Esophagus (tissue), 2 donors: ENCODE measurements around the gene FIP1L1. TPM values are rescaled to one million over a fixed set of nuclear protein-coding genes. Genes with fewer than 3 reads are reported as not detected.

ENCODE experiments used
- H3K27ac ChIP-seq, 2 donors: one replicate each; pipeline ENCODE4 v1.5.1; 2013; ENCODE audit warnings: low read depth in 2 of 2, mild to moderate bottlenecking in 2 of 2, inconsistent platforms in 1 of 2, low read length in 1 of 2, moderate library complexity in 1 of 2
- H3K27me3 ChIP-seq, 2 donors: one replicate each; pipeline ENCODE4 v1.6.1; 2013; ENCODE audit warnings: low read length in 2 of 2, control low read depth in 1 of 2, mild to moderate bottlenecking in 1 of 2; ENCODE audit not compliant: insufficient read depth in 2 of 2, control insufficient read depth in 1 of 2
- H3K36me3 ChIP-seq, 2 donors: one replicate each; pipeline ENCODE4 v1.6.1; 2013; ENCODE audit warnings: low read length in 1 of 2; ENCODE audit not compliant: control insufficient read depth in 2 of 2, insufficient read depth in 2 of 2
- H3K4me1 ChIP-seq, 2 donors: one replicate each; pipeline ENCODE4 v1.6.1; 2013; ENCODE audit warnings: low read length in 1 of 2; ENCODE audit not compliant: control insufficient read depth in 2 of 2, insufficient read depth in 2 of 2
- H3K4me3 ChIP-seq, 2 donors: one replicate each; pipeline ENCODE4 v1.5.1; 2013; ENCODE audit warnings: low read length in 2 of 2, mild to moderate bottlenecking in 2 of 2, low read depth in 1 of 2, moderate library complexity in 1 of 2
- H3K9me3 ChIP-seq, 2 donors: one replicate each; pipeline ENCODE4 v1.6.1; 2013; ENCODE audit warnings: mild to moderate bottlenecking in 2 of 2, low read depth in 1 of 2, low read length in 1 of 2, moderate library complexity in 1 of 2; ENCODE audit not compliant: control insufficient read depth in 2 of 2, insufficient read depth in 1 of 2
- WGBS, 2 donors: extraction: QIAGEN DNeasy Blood & Tissue Kit; methylation state at CpG; one replicate each; pipeline ENCODE4 v1.1.7; 2013; 5-methylcytosine and 5-hydroxymethylcytosine counted together
- polyA plus RNA-seq, 2 donors: library from polyadenylated mRNA; stranded (reverse); fragments of 200-250 nt; gene quantifications; one replicate each; pipeline ENCODE4 v1.2.3, GENCODE V29; 2013
- donor health status: healthy with polysubstance abuse.
- donor health status: Bipolar disorder and iron deficiency.

FIP1L1 gene
- polyA plus RNA-seq, 2 donors, result 17.8 to 22.3 TPM

DNA sequence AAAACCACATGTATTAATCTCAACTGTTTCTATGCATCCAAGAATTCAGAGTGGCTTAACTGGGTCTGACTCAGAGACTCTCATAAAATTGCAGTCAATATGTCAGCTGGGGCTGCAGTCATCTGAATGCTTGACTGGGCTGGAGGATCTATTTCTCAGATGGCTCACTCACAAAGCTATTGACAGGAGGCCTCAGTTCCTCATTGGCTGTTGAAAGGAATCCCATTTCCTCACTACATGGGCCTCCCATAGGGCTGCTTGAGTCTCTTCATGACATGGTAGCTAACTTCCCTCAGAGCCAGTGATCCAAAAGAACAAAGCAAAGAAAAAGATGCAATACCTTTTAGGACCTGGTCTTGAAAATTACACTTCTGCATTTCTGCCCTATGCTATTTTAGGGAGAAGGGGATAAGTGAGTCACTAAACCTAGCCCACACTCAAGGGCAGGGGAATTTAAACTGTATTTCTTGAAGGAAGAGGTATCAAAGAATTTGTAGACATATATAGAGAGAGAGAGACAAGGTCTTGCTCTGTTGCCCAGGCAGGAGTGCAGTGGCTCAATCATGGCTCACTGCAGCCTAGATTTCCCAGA is 21.4 kb upstream of the FIP1L1 start:
- H3K27ac ChIP-seq, result no peak overlapping the region
- no peaks in the 10 kb centered on the region for H3K9me3 ChIP-seq
- H3K27me3 ChIP-seq, result no peaks in the 10 kb centered on the region
- no peaks in the 10 kb centered on the region for H3K36me3 ChIP-seq
- no peaks in the 10 kb centered on the region for H3K4me1 ChIP-seq
- no peak overlapping the region for H3K4me3 ChIP-seq

- Histone ChIP-seq H3K27me3 (no peaks in the 10 kb centered on the region), H3K27ac (no peak overlapping the region), H3K9me3 (no peaks in the 10 kb centered on the region), H3K4me3 (no peak overlapping the region), H3K4me1 (peaks cover 3% of the 10 kb centered on the region in 2 donors), H3K36me3 (no peaks in the 10 kb centered on the region)
- WGBS, 2 donors, result 76% methylated on average over 3 of the region's 3 CpGs
These were observed 16.0 kb upstream of the FIP1L1 start for GRCh38 chr4:53361451-53361850.

DNA sequence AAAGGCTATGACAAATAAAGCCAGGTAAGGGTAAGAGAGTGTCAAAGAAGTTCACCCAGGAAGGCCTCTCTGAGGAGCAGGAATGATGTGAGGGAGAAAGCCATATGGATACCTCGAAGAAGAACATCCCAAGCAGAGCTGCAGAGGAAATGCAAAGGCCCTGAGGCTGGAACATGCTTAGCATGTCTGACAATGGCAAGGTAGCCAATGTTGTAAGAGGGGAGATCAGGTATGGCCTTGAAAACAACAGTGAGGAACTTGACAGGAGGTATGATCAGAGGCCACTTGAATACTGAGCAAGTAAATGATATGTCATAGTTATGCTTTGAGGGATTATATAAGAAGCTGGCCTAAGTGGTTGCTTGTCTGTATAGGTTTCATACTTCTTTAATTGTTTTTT is 15.3 kb upstream of the FIP1L1 start:
- Histone ChIP-seq H3K4me1 (peaks cover 3% of the 10 kb centered on the region in 2 donors), H3K9me3 (no peaks in the 10 kb centered on the region), H3K27ac (no peak overlapping the region), H3K27me3 (no peaks in the 10 kb centered on the region), H3K36me3 (no peaks in the 10 kb centered on the region), H3K4me3 (no peak overlapping the region)
- 94 to 97% methylated on average over 1 of the region's 1 CpG for WGBS, 2 donors

GRCh38 chr4:53364624-53365023 is 12.8 kb upstream of the FIP1L1 start:
- Histone ChIP-seq H3K4me1 (peaks cover 3% of the 10 kb centered on the region in 2 donors), H3K36me3 (no peaks in the 10 kb centered on the region), H3K27me3 (no peaks in the 10 kb centered on the region), H3K9me3 (no peaks in the 10 kb centered on the region), H3K4me3 (peak overlapping the region in 1 of 2 donors; percentile 99), H3K27ac (no peak overlapping the region)
- WGBS, 2 donors, result 32 to 43% methylated on average over 3 of the region's 3 CpGs

DNA sequence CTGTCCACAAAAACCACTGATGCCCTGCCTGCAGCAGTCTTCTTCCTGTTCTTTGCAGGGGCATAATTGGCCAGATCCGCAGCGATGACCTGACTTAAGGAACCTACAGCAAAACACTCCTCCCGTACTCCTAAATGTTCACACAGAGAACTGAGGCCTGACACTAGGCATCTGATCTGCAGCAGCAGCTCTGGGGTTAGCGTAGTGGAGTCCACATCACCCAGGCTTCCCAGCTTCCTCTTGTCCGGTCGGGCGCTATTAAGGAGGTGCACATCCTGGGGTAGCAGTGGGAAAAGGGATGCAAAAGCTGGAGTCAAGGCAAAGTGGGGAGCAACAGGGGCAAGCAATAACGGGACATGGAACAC is 12.3 kb upstream of the FIP1L1 start:
- Histone ChIP-seq H3K4me1 (peaks cover 3% of the 10 kb centered on the region in 2 donors), H3K36me3 (no peaks in the 10 kb centered on the region), H3K27ac (no peak overlapping the region), H3K9me3 (no peaks in the 10 kb centered on the region), H3K4me3 (peak overlapping the region; percentile 96 to 99), H3K27me3 (no peaks in the 10 kb centered on the region)
- whole genome bisulfite sequencing, 2 donors, result 0 to 1% methylated on average over 8 of the region's 8 CpGs

- peaks cover 3% of the 10 kb centered on the region in 2 donors for H3K4me1 ChIP-seq
These were observed 11.7 kb upstream of the FIP1L1 start, which contains the start of gene SCFD2 for GRCh38 chr4:53365486-53366300. TSS of gene SCFD2 (minus strand) at chr4:53366061.

GRCh38 chr4:53366301-53366716 is 11.1 kb upstream of the FIP1L1 start:
- no peaks in the 10 kb centered on the region for H3K27me3 ChIP-seq
- no peaks in the 10 kb centered on the region for H3K9me3 ChIP-seq
- H3K4me1 ChIP-seq, result peaks cover 3% of the 10 kb centered on the region in 2 donors
- 15 to 17% methylated on average over 8 of the region's 8 CpGs for WGBS, 2 donors
- no peak overlapping the region for H3K27ac ChIP-seq
- peak overlapping the region; percentile 96 to 99 for H3K4me3 ChIP-seq
- no peaks in the 10 kb centered on the region for H3K36me3 ChIP-seq

More at GRCh38 chr4:53365486-53366300, 11.7 kb upstream of the FIP1L1 start, which contains the start of gene SCFD2:
- Histone ChIP-seq H3K9me3 (no peaks in the 10 kb centered on the region), H3K4me3 (peak within 1 kb of the TSS; percentile 96 to 99), H3K36me3 (no peaks in the 10 kb centered on the region), H3K27ac (peak within 1 kb of the TSS; percentile 16 to 47), H3K27me3 (no peaks in the 10 kb centered on the region)
- WGBS, 2 donors, result 0% methylated on average over 51 of the region's 51 CpGs

- Histone ChIP-seq H3K27me3 (no peaks in the 10 kb centered on the region), H3K9me3 (no peaks in the 10 kb centered on the region)
- 69 to 74% methylated on average over 2 of the region's 2 CpGs for WGBS, 2 donors
These were observed 9.7 kb upstream of the FIP1L1 start for GRCh38 chr4:53367721-53368120.

DNA sequence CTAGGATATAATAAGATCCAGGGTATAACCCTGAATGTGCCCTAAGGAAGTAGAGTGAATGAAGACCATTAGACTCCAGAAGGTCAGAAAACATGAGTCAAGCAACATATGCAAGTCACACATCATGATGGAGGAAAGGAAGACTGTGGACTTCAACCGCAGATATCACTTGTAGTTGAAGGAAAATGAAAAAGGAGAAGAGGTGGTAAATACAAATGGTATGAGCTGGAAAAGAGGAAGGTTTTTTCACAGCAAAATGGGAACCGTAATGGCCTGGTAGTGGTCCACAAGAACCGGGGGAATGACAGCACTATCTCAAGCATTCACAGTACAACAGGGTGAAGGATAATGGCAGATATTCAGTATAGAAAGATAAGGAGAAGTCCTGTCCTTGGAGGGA is 6.4 kb upstream of the FIP1L1 start:
- H3K9me3 ChIP-seq, result no peaks in the 10 kb centered on the region
- H3K36me3 ChIP-seq, result no peaks in the 10 kb centered on the region
- no peaks in the 10 kb centered on the region for H3K27me3 ChIP-seq
- WGBS, 2 donors, result 90 to 93% methylated on average over 3 of the region's 3 CpGs
- no peak overlapping the region for H3K27ac ChIP-seq
- H3K4me3 ChIP-seq, result no peak overlapping the region
- H3K4me1 ChIP-seq, result no peaks in the 10 kb centered on the region

More at GRCh38 chr4:53367721-53368120, 9.7 kb upstream of the FIP1L1 start:
- Histone ChIP-seq H3K27ac (no peak overlapping the region), H3K4me3 (no peak overlapping the region), H3K4me1 (peaks cover 0 to 3% of the 10 kb centered on the region in 2 donors), H3K36me3 (no peaks in the 10 kb centered on the region)
